HepG2 (cell line): ENCODE measurements around the gene DOCK2. TPM values are rescaled to one million over a fixed set of nuclear protein-coding genes. Genes with fewer than 3 reads are reported as not detected.

Experiments used
- ATAC-seq: fragments of 200-7000 bp; cut with Tn5 transposase; 3 replicates; pipeline ENCODE4 v1.9.1; 2020; ENCODE audit warnings: mild to moderate bottlenecking, moderate library complexity
- BruUV-seq: library from RNA; stranded (reverse); fragments of 400-500 nt; replicated peaks from 2 replicates; lab custom pipeline; 2021; lab: Mats Ljungman, UMichigan
- CTCF ChIA-PET: fragments of 300-600 bp; formaldehyde crosslinking; extraction: SDS; loops from one replicate; lab custom pipeline; 2021; ENCODE audit warnings: low total read pairs, inconsistent platforms, low intra/inter-chr PET ratio; lab: Yijun Ruan, JAX
- POLR2A ChIA-PET: fragments of 350-600 bp; sonication (Branson Sonifier 250); formaldehyde crosslinking; loops from one replicate; lab custom pipeline; 2020; ENCODE audit warnings: antibody characterized with exemption, inconsistent platforms; lab: Yijun Ruan, JAX
- DNase-seq: peaks from one replicate; pipeline ENCODE4 v3.0.0-alpha.2; 2015; ENCODE audit warnings: low spot score
- FAIRE-seq: peaks from 3 replicates; lab custom pipeline; 2011; peaks lifted over from hg19 to GRCh38; lab: Jason Lieb, UNC
- H2AFZ ChIP-seq: one replicate; pipeline ENCODE4 v1.6.1; 2011; ENCODE audit warnings: low read length, inconsistent platforms
- H3K27ac ChIP-seq: fragments of 300-600 bp; 3 replicates; pipeline ENCODE4 v1.8.0; 2011; ENCODE audit warnings: mixed run types, mild to moderate bottlenecking, mixed read lengths, low read length, inconsistent platforms; ENCODE audit not compliant: insufficient read depth; ENCODE audit errors: extremely low read length
- H3K27me3 ChIP-seq, 2 experiments: fragments of 200-600 bp in 1 of 2; 2 replicates in 1 of 2; 3 replicates in 1 of 2; pipeline versions ENCODE4 v1.6.0 to v1.8.0; 2011; ENCODE audit warnings: low read length in 2 of 2, mild to moderate bottlenecking in 2 of 2, moderate library complexity in 2 of 2, inconsistent platforms in 1 of 2; ENCODE audit not compliant: insufficient read depth in 2 of 2, control insufficient read depth in 1 of 2
- H3K36me3 ChIP-seq, 2 experiments: fragments of 200-600 bp in 1 of 2; replicated peaks in 1 of 2; 2 replicates in 1 of 2; 3 replicates in 1 of 2; pipeline versions ENCODE4 v1.5.1 to v1.8.0; 2011; ENCODE audit warnings: low read length in 2 of 2, inconsistent platforms in 1 of 2; ENCODE audit not compliant: insufficient read depth in 2 of 2, control insufficient read depth in 1 of 2
- H3K4me1 ChIP-seq: 2 replicates; pipeline ENCODE4 v1.5.1; 2012; ENCODE audit warnings: low read length, inconsistent platforms; ENCODE audit not compliant: insufficient read depth
- H3K4me2 ChIP-seq: 2 replicates; pipeline ENCODE4 v1.6.0; 2011; ENCODE audit warnings: low read depth, low read length, inconsistent platforms
- H3K4me3 ChIP-seq, 3 experiments: fragments of 200-600 bp in 1 of 3; sonication (generic), shearing (Covaris generic) in 1 of 3; replicated peaks in 1 of 3; 2 replicates each; pipeline ENCODE4 v1.5.1; 2011 to 2016; ENCODE audit warnings: low read length in 3 of 3, inconsistent platforms in 2 of 3, low read depth in 2 of 3, mild to moderate bottlenecking in 2 of 3, control low read depth in 1 of 3, mixed read lengths in 1 of 3; ENCODE audit not compliant: insufficient read depth in 1 of 3
- H3K79me2 ChIP-seq: one replicate; pipeline ENCODE4 v1.6.1; 2011; ENCODE audit warnings: low read length, inconsistent platforms; ENCODE audit not compliant: insufficient read depth
- H3K9ac ChIP-seq: 2 replicates; pipeline ENCODE4 v1.6.0; 2011; ENCODE audit warnings: mild to moderate bottlenecking, low read depth, low read length, inconsistent platforms; ENCODE audit not compliant: insufficient read depth
- H3K9me3 ChIP-seq: 2 replicates; pipeline ENCODE4 v1.5.1; 2012; ENCODE audit warnings: mild to moderate bottlenecking, low read length
- H4K20me1 ChIP-seq: 2 replicates; pipeline ENCODE4 v1.6.0; 2011; ENCODE audit warnings: inconsistent platforms, mild to moderate bottlenecking, low read length, moderate library complexity; ENCODE audit not compliant: insufficient read depth
- DMAP1 ChIP-seq: IDR thresholded peaks from 2 replicates; pipeline ENCODE4 v1.6.1; 2016
- FOSL2 ChIP-seq: sonication (generic); formaldehyde crosslinking; IDR thresholded peaks from 2 replicates; pipeline ENCODE4 v1.4.0; 2020; ENCODE audit warnings: missing genetic modification reagents
- FOXC1 ChIP-seq: sonication (generic); formaldehyde crosslinking; IDR thresholded peaks from 2 replicates; pipeline ENCODE4 v1.8.0; 2022; ENCODE audit warnings: mild to moderate bottlenecking, missing genetic modification reagents, borderline replicate concordance
- HDAC6 ChIP-seq: fragments of 200-600 bp; sonication (generic); IDR thresholded peaks from 2 replicates; pipeline ENCODE4 v1.7.0; 2017; ENCODE audit warnings: mild to moderate bottlenecking, antibody characterized with exemption, low read length, low read depth
- HMG20B ChIP-seq: conservative IDR thresholded peaks from 2 replicates; pipeline ENCODE4 v1.6.1; 2016; ENCODE audit warnings: missing genetic modification reagents, missing compliant biosample characterization
- PHB2 ChIP-seq: fragments of 450-650 bp; IDR thresholded peaks from 2 replicates; pipeline ENCODE4 v1.6.1; 2018; ENCODE audit not compliant: partially characterized antibody
- RARG ChIP-seq: sonication (generic); formaldehyde crosslinking; IDR thresholded peaks from 2 replicates; pipeline ENCODE4 v1.4.0; 2020; ENCODE audit warnings: low read depth, mild to moderate bottlenecking, missing genetic modification reagents
- SNRNP70 ChIP-seq: fragments of 200-400 bp; formaldehyde crosslinking; IDR thresholded peaks from 2 replicates; pipeline ENCODE4 v1.6.1; 2017; ENCODE audit warnings: mild to moderate bottlenecking, low read depth, low read length, moderate library complexity
- THAP11 ChIP-seq: IDR thresholded peaks from 2 replicates; pipeline ENCODE4 v1.6.1; 2016; ENCODE audit warnings: missing biosample characterization, missing genetic modification reagents
- WGBS: methylation state at CpG from one replicate; pipeline ENCODE4 v1.1.6; 2017; ENCODE audit warnings: low lambda C conversion rate; 5-methylcytosine and 5-hydroxymethylcytosine counted together
- in situ Hi-C: cut with HindIII; loops from 2 replicates; pipeline ENCODE4 v1.10.0; 2017; ENCODE audit warnings: low pct_unique_long_range_greater_than_20kb; ENCODE audit not compliant: extremely low pct_ligation_motif_present
- intact Hi-C: fragments of 100-400 bp; cut with micrococcal nuclease; formaldehyde crosslinking; loops from one replicate; pipeline ENCODE4 v1.10.0; 2022; ENCODE audit not compliant: unreplicated experiment
- polyA plus RNA-seq, 8 experiments: library from polyadenylated mRNA; depleted of rRNA in 3 of 8; stranded (reverse) in 7 of 8; unstranded in 1 of 8; fragments of >200 nt; fragmentation: Illumina TruSeq in 4 of 8; extraction: Trizol in 4 of 8; gene quantifications; 2 replicates each; pipeline versions ENCODE4 v1.2.1 to v1.2.3, GENCODE V29; 2011 to 2016; ENCODE audit warnings: low read depth in 4 of 8, missing spikeins in 1 of 8, mixed read lengths in 1 of 8; ENCODE audit not compliant: insufficient read depth in 1 of 8
- total RNA-seq, 5 experiments: library from RNA; depleted of rRNA; stranded (reverse); fragments of >200 nt; fragmentation: Illumina TruSeq; extraction: Trizol; gene quantifications; 2 replicates each; pipeline ENCODE4 v1.2.3, GENCODE V29; 2016; ENCODE audit warnings: low read depth in 1 of 5
- TF ChIP-seq, protein P1 (sequence below): sonication (generic); formaldehyde crosslinking; IDR thresholded peaks from 2 replicates; pipeline ENCODE4 v1.5.0; 2020; ENCODE audit warnings: missing genetic modification reagents, mild to moderate bottlenecking, borderline replicate concordance
- TF ChIP-seq, protein P2 (sequence below): sonication (generic); formaldehyde crosslinking; IDR thresholded peaks from 2 replicates; pipeline ENCODE4 v1.4.0; 2020; ENCODE audit warnings: low read depth, mild to moderate bottlenecking, missing genetic modification reagents
- TF ChIP-seq, protein P3 (sequence below): sonication (generic); formaldehyde crosslinking; conservative IDR thresholded peaks from 2 replicates; pipeline ENCODE4 v1.4.0; 2020; ENCODE audit warnings: missing genetic modification reagents
- TF ChIP-seq, protein P4 (sequence below): IDR thresholded peaks from 2 replicates; pipeline ENCODE4 v1.6.1; 2016; ENCODE audit warnings: control low read depth
- TF ChIP-seq, protein P5 (sequence below): sonication (generic); formaldehyde crosslinking; IDR thresholded peaks from 2 replicates; pipeline ENCODE4 v1.4.0; 2020; ENCODE audit warnings: missing genetic modification reagents
- TF ChIP-seq, protein P6 (sequence below): sonication (generic); formaldehyde crosslinking; IDR thresholded peaks from 2 replicates; pipeline ENCODE4 v1.5.1; 2020; ENCODE audit warnings: mild to moderate bottlenecking, moderate library complexity, missing genetic modification reagents

The DOCK2 gene
- total and polyA plus RNA-seq, 2 of the 13 experiments (the other 11 are each of a cell fraction or from before 2014, with no cell fraction given) = not detected

DNA sequence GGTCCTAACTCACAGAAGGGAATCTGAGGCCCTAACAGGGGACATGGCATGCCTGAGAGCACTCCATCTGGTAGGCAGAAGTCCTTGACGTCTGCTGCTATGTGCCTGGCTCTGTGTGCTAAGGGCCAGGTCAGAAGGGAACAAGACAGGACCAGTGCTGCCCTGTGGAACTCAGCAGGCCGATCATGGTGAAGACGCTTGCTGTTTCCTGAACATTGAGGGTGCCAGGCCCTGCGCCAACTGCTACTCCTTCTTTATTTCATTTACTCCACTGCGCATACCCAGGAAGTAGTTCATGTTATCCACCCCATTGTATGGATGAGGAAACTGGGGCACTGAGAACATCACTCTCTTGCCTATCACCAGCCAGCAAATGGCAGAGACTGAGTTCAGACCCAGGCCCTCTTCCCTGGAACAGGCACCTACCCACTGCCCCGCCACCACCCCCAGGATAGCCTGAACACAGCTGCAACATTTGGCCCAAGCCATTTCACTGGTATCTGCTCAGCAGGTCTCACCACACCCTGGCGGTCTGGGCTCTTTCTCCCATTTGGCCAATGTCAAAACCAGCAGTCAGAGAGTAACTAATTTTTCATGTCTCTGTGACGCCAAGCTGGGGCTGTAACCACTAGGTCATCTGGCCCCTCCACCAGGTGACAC is 443.8 kb downstream of the DOCK2 start (continued):
- TF ChIP-seq, protein P1, sequence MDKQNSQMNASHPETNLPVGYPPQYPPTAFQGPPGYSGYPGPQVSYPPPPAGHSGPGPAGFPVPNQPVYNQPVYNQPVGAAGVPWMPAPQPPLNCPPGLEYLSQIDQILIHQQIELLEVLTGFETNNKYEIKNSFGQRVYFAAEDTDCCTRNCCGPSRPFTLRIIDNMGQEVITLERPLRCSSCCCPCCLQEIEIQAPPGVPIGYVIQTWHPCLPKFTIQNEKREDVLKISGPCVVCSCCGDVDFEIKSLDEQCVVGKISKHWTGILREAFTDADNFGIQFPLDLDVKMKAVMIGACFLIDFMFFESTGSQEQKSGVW (CRISPR knock-in tag) = no peak
- TF ChIP-seq PHB2 (no peak), HDAC6 (no peak), FOSL2 (CRISPR knock-in tag) (no peak), THAP11 (CRISPR knock-in tag) (no peak)
- TF ChIP-seq, protein P2, sequence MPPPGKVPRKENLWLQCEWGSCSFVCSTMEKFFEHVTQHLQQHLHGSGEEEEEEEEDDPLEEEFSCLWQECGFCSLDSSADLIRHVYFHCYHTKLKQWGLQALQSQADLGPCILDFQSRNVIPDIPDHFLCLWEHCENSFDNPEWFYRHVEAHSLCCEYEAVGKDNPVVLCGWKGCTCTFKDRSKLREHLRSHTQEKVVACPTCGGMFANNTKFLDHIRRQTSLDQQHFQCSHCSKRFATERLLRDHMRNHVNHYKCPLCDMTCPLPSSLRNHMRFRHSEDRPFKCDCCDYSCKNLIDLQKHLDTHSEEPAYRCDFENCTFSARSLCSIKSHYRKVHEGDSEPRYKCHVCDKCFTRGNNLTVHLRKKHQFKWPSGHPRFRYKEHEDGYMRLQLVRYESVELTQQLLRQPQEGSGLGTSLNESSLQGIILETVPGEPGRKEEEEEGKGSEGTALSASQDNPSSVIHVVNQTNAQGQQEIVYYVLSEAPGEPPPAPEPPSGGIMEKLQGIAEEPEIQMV (CRISPR knock-in tag) = no peak

DNA sequence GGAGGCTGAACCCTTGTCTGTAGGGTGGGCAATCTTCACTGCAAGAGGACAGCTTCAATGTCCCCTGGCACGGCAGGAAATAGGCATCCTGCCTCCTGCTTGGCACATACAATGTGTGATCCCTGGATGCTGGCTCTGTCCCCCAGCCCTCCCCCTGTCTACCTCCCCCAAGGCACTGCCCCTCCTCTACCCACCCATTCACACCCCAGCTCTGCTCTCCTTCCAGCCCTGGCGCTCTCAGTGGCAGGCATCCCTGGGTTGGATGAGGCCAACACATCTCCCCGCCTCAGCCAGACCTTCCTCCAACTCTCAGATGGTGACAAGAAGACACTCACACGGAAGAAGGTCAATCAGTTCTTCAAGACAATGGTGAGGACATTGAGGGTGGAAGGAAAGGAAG is 444.5 kb downstream of the DOCK2 start:
- intact Hi-C loops (no loop called here), in situ Hi-C loops (no loop called here)
- Histone ChIP-seq H3K9ac (no peak overlapping the region), H3K36me3 (no peaks in the 10 kb centered on the region), H4K20me1 (no peaks in the 10 kb centered on the region), H3K4me3 (no peak overlapping the region), H3K4me2 (no peak overlapping the region), H3K4me1 (no peaks in the 10 kb centered on the region), H3K79me2 (no peaks in the 10 kb centered on the region), H3K27ac (no peak overlapping the region), H3K27me3 (no peaks in the 10 kb centered on the region; a peak in 1 of 5 replicates), H3K9me3 (no peaks in the 10 kb centered on the region), H2AFZ (no peak overlapping the region)
- CTCF ChIA-PET = no interaction called here
- FAIRE-seq (no peak), DNase-seq (no peak), ATAC-seq (no peak)
- no TSS peak for BruUV-seq
- 10% methylated on average over 3 of the region's 4 CpGs for WGBS
- POLR2A ChIA-PET = no interaction called here
- TF ChIP-seq, protein P3, sequence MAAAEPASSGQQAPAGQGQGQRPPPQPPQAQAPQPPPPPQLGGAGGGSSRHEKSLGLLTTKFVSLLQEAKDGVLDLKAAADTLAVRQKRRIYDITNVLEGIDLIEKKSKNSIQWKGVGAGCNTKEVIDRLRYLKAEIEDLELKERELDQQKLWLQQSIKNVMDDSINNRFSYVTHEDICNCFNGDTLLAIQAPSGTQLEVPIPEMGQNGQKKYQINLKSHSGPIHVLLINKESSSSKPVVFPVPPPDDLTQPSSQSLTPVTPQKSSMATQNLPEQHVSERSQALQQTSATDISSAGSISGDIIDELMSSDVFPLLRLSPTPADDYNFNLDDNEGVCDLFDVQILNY = no peak
- TF ChIP-seq, protein P4, sequence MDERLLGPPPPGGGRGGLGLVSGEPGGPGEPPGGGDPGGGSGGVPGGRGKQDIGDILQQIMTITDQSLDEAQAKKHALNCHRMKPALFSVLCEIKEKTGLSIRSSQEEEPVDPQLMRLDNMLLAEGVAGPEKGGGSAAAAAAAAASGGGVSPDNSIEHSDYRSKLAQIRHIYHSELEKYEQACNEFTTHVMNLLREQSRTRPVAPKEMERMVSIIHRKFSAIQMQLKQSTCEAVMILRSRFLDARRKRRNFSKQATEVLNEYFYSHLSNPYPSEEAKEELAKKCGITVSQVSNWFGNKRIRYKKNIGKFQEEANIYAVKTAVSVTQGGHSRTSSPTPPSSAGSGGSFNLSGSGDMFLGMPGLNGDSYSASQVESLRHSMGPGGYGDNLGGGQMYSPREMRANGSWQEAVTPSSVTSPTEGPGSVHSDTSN = no peak
- TF ChIP-seq, protein P5, sequence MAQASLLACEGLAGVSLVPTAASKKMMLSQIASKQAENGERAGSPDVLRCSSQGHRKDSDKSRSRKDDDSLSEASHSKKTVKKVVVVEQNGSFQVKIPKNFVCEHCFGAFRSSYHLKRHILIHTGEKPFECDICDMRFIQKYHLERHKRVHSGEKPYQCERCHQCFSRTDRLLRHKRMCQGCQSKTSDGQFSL (CRISPR knock-in tag) = no peak
- TF ChIP-seq SNRNP70 (no peak), HMG20B (CRISPR knock-in tag) (no peak), FOXC1 (CRISPR knock-in tag) (no peak), RARG (CRISPR knock-in tag) (no peak), DMAP1 (CRISPR knock-in tag) (no peak)
- TF ChIP-seq, protein P6, sequence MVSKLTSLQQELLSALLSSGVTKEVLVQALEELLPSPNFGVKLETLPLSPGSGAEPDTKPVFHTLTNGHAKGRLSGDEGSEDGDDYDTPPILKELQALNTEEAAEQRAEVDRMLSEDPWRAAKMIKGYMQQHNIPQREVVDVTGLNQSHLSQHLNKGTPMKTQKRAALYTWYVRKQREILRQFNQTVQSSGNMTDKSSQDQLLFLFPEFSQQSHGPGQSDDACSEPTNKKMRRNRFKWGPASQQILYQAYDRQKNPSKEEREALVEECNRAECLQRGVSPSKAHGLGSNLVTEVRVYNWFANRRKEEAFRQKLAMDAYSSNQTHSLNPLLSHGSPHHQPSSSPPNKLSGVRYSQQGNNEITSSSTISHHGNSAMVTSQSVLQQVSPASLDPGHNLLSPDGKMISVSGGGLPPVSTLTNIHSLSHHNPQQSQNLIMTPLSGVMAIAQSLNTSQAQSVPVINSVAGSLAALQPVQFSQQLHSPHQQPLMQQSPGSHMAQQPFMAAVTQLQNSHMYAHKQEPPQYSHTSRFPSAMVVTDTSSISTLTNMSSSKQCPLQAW = no peak
